GM21825 (cell line): ENCODE measurements around the gene LRRC8D.

ENCODE experiments used
- ATAC-seq: cut with Tn5 transposase; IDR thresholded peaks from one replicate; pipeline ENCODE4 v1.9.1; 2021; ENCODE audit warnings: mild to moderate bottlenecking, moderate library complexity; ENCODE audit not compliant: unreplicated experiment

Gene LRRC8D

DNA sequence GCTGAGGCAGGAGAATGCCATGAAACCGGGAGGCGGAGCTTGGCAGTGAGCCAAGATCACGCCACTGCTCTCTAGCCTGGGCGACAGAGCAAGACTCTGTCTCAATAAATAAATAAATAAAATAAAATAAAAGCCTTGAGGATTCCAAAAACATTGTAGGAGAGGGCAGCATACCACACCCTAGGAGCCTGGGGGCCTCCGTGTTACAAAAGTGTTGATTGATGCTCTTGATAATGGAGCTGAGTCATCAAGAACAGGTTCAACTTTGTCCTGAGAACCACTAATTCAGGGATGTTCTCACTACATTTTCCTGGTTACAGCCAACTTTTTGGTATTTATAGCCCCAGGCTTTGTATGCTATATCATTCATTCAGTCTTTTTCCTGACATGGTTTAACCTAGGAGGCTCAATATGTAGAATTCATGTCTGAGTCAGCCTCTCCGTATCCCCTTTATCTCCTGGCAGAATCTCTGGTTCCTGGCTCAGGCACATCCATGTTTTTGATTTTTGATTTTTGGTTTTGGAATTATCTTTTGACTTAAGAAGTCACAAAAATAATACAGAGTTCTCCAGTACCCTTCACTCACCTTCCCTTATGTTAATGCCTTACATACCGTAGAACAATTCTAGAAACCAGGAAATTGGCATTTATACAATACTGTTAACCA lies 69.4 kb downstream of the LRRC8D start:
- no peak for ATAC-seq

GRCh38 chr1:89892816-89893215 lies 72.0 kb downstream of the LRRC8D start:
- ATAC-seq = no peak

DNA sequence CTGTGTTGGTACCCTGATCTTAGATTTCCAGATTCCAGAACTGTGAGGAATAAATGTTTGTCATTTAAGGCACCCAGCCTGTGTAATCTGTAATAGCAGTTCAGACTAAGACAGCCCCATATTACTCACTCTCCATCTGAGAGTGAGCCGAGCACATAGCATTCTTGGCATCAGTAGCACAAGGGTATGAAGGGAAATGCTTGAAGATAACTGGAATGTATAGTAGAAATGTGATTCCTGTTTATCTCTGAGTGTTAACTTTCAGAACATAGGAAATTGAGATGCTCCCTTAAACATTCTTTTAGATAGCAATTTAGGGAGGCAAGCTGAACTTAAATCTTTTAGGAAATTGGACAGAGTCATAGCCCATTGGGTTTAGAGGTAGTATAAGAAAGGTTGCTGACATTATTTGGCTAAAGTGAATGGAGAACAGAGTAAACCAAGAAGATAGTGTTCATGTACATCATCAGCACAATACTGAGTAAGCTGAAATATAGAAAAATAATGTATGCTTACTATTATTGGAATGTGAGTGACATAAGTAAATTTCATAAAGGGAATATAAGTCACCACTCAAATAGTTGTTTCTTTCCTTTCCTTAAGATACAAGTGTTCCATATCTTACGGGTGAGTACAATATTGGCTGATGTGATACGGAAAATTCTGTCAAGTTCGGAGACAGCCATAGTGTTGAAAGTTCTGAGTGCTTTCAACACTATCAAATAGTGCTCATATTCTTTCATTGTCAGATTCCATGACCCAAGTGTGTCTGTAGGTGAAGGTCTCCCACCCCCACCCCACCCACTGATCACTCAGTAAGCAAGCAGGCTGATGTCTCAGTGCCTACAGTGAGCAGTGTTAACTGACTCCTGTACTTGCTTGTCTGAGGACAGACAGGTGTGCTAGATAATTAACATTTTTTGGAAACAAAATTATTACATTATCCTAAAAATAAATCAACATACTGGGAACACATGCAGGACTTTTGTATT lies 73.7 kb downstream of the LRRC8D start:
- no peak for ATAC-seq

GRCh38 chr1:89896105-89896942 lies 75.5 kb downstream of the LRRC8D start:
- no peak for ATAC-seq

GRCh38 chr1:89897347-89898133 lies 76.7 kb downstream of the LRRC8D start:
- ATAC-seq = no peak

DNA sequence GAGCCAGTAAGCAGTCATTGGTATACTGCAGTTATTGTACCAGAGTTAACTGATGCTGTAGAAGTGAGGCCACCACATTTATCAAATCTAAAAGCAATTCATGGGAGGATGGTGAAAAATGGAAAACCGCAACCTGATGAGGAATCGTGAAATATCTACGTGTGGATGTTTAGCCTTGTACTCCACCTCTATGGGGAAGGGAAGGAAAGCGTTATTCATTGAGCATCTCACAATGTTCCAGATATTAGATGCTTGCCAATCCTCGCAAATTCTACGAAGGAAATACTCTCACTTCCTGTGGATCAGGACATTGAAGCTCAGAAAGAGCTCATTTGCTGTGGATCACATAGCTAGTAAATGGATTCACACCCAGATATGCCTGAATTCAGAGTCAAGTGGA lies 77.3 kb downstream of the LRRC8D start:
- no peak for ATAC-seq

GRCh38 chr1:89898695-89899470 lies 78.1 kb downstream of the LRRC8D start:
- ATAC-seq = no peak

GRCh38 chr1:89900323-89900722 lies 79.5 kb downstream of the LRRC8D start:
- ATAC-seq = no peak

- ATAC-seq = no peak
Observed at GRCh38 chr1:89900791-89901708, 80.2 kb downstream of the LRRC8D start.

DNA sequence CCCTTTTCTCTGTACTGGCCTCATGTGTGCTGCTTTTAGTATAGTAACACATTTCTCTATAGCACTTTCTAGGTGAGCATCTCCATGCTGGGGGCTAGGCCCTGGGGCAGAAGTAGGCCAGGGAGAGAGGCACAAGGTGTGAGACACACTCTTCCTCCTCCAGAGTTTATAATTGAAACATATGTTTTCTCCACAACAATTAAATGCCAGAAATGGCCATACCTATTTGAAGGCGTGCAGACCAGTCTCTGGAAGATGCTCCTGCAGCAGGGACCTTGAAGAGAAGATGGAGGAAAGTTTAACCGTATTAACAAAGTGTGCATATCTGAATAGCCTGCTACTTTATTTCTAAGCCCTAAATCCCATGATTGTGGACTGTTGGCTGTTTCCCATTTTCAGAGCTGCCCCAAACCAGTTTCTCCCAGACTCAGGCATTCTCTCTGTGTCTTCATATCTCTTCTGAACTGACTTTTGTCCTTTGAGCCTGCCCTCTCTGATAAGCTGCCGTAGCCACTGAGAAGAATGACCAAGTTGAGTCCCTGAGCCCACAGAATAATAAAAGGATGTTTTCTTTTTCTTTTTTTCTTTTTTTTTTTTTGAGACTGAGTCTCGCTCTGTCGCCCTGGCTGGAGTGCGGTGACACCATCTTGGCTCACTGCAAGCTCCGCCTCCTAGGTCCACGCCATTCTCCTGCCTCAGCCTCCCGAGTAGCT lies 81.3 kb downstream of the LRRC8D start:
- ATAC-seq = no peak

GRCh38 chr1:89903550-89903949 lies 82.7 kb downstream of the LRRC8D start:
- ATAC-seq = no peak

DNA sequence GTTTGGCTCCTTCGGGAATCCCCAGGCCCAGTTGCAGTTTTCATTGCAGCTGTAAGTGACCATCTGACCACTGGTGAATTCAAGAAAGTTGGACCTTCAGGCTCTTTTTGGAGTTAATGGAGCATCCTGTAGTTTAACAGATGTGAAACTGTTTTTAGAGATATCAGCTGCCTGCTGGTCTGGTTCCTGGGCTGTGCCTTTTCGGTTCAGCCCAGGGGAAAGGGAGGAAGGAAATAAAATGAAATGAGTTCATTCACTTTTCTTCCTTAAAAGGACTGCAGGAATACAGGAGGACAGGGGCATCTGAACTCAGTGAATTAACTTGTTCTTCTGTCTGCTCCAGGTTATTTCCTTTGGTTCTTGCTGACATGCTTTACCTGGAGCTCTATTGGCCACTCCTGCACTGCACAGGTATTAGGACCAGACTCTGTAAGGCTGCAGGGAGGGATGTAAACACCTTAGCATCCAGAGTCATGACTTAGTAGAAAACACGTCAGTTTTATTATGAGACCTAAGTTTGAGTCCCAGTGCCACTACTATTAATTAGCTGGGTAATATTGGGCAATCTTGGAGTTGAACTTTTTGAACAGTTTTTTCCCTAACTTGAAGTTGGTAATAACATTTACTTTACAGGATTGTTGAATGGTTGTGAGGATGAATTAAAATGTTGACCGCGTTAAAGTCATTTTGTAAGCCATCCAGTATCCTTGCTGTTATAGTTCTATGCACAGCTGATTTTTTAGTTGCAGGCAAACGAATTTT lies 83.6 kb downstream of the LRRC8D start:
- ATAC-seq = no peak

- ATAC-seq = no peak
Observed at GRCh38 chr1:89905395-89906058, 84.7 kb downstream of the LRRC8D start.

DNA sequence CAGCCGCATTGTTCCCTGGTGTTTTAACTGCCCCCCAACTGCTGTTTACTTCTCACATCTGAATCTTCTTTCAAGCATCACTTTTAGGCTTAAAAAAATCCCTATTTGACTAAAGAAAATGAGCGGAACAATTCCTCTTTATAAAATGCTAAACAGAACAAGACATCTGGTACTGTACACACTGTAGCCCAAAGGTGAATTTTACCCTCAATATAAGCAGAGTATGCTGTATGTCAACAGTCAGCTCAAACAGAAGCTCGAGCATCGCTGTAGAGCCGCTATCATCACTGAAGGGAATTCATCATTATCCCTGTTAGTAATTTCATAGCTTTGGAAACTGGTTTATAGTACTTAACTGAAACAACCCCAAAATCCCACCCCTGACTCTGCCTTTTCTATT lies 85.3 kb downstream of the LRRC8D start:
- ATAC-seq = no peak

DNA sequence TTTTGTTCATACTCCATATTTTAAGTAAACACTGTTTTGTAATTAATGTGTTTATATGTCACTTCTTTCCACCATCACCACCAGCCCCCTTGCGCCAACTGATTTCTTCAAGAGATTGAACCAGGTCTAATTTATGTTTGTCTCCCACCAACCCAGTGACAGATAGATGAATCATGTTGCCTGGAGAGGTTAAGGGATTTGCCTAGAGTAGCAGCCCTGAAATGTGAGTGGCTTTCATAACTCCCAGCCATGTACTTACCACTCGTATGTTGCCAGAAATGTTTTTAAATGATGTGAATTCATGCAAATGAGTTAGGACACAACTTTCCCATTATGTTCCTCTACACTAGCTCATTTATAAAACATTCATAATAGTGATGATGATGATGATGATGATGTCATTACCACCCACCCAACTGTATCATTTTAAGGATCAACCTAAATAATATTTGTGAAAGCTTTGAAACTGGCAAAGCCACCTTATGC lies 86.9 kb downstream of the LRRC8D start:
- ATAC-seq = no peak

DNA sequence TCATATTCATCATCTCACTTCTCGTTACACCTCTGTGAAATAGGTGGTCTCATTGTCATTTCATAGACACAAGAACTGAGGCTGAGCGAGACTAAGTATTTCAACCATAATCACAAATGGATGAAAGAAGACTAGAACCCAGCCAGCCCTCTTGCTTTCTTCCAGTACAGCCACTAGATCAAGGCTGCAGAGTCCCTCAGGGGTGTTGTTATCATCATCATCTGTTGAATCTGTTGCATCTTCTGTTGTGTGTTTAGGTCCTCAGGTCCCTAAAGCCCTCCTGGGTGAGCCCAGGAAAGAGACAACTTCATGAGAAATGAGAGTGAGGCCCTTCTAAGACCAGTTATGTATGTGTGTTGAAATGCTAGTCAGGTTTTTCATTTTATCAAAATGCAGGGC lies 87.4 kb downstream of the LRRC8D start:
- no peak for ATAC-seq
